CD4-positive, alpha-beta T cell treated with Interleukin-6 for 4 hours (primary cell): ENCODE results near the gene PXDN.

Source experiments
- DNase-seq: peaks from one replicate; pipeline ENCODE4 v3.0.0-alpha.2; 2020; ENCODE audit warnings: mixed read lengths

Gene PXDN

GRCh38 chr2:1661891-1662605, 82.3 kb downstream of the PXDN start:
- no peak for DNase-seq

GRCh38 chr2:1660656-1661640, 83.4 kb downstream of the PXDN start:
- DNase-seq: no peak

- DNase-seq: no peak
Measured at GRCh38 chr2:1659951-1660565, 84.3 kb downstream of the PXDN start.

GRCh38 chr2:1658394-1659151, 85.7 kb downstream of the PXDN start:
- DNase-seq: no peak

- no peak for DNase-seq
Measured at GRCh38 chr2:1656961-1657841, 87.1 kb downstream of the PXDN start.

- no peak for DNase-seq
Measured at GRCh38 chr2:1656326-1656960, 87.9 kb downstream of the PXDN start.

GRCh38 chr2:1655461-1655860, 88.9 kb downstream of the PXDN start:
- no peak for DNase-seq

GRCh38 chr2:1654696-1655374, 89.5 kb downstream of the PXDN start:
- no peak for DNase-seq

GRCh38 chr2:1653956-1654695, 90.2 kb downstream of the PXDN start:
- no peak for DNase-seq

- DNase-seq: no peak
Measured at GRCh38 chr2:1652034-1652790, 92.1 kb downstream of the PXDN start.

GRCh38 chr2:1651121-1652033, 92.9 kb downstream of the PXDN start:
- no peak for DNase-seq

GRCh38 chr2:1650085-1650872, 94.0 kb downstream of the PXDN start:
- no peak for DNase-seq

- DNase-seq: no peak
Measured at GRCh38 chr2:1649103-1650084, 94.9 kb downstream of the PXDN start.

GRCh38 chr2:1648241-1649102, 95.8 kb downstream of the PXDN start:
- DNase-seq: no peak
